ENCODE measurements around the gene RNF11. TPM values are rescaled to one million over a fixed set of nuclear protein-coding genes. Genes with fewer than 3 reads are reported as not detected.

Gene RNF11
- total RNA-seq, 1 donor from 2014 or later: 83.6 TPM

DNA sequence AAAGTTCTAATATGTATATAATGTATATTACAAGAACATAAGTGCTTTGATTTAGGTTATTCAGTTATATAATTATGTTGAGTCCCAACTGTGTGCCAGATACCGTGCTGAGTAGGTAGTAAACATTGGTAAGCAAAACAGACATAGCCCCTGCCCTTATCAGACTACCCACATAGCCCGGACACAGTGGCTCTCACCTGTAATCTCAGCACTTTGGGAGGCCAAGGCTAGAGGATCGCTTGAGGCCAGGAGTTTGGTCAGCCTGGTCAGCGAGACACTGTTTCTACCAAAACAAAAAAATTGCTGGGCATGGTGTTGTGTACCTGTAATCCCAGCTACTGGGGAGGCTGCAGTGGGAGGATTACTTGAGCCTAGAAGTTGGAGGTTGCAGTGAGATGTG is 30.7 kb downstream of the RNF11 start:
- H3K9me3 ChIP-seq: no peaks in the 10 kb centered on the region
- ATAC-seq (no peak), DNase-seq (no peak)
- no peak for TF ChIP-seq CTCF (IDR thresholded peaks at IDR 0.05)
- peaks cover 20% of the 10 kb centered on the region for H3K36me3 ChIP-seq
- H3K27me3 ChIP-seq (ENCODE audit: low read depth): no peaks in the 10 kb centered on the region
- no peak overlapping the region for H3K27ac ChIP-seq
- H3K4me3 ChIP-seq: no peak overlapping the region
- H3K4me1 ChIP-seq: peaks cover 57% of the 10 kb centered on the region
- intact Hi-C loops (cut with DNase I): no loop called here

GRCh38 chr1:51268634-51269033 is 32.6 kb downstream of the RNF11 start:
- intact Hi-C loops (cut with DNase I): no loop called here
- no peak overlapping the region for H3K27ac ChIP-seq
- DNase-seq (no peak), ATAC-seq (no peak)
- no peak overlapping the region for H3K4me3 ChIP-seq
- peaks cover 29% of the 10 kb centered on the region for H3K36me3 ChIP-seq
- H3K4me1 ChIP-seq: peaks cover 45% of the 10 kb centered on the region
- no peaks in the 10 kb centered on the region for H3K27me3 ChIP-seq (ENCODE audit: low read depth)
- H3K9me3 ChIP-seq: no peaks in the 10 kb centered on the region
- TF ChIP-seq CTCF (IDR thresholded peaks at IDR 0.05): no peak

DNA sequence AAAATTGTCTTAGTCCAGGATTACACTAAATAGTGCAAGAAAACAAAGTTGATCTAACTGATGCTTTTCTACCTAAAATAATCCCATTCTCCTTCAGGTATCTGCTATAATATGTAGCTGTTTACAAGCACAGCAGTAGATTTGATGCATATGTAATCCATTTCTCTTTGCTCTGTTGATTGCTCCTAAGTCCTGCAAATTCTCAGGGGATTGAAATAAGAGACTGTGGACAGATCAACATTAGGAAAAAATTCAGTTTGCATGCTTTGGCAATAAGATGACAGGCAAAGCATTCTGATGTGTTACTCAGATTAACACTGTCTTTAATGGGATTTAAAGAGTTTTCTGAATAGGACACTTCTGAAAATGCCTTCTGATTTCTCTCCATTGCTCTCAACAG is 34.7 kb downstream of the RNF11 start:
- intact Hi-C loops (cut with DNase I): no loop called here
- H3K27ac ChIP-seq: no peak overlapping the region
- H3K4me3 ChIP-seq: no peak overlapping the region
- H3K4me1 ChIP-seq: peaks cover 25% of the 10 kb centered on the region
- H3K9me3 ChIP-seq: no peaks in the 10 kb centered on the region
- no peak for ATAC-seq
- no peaks in the 10 kb centered on the region for H3K27me3 ChIP-seq (ENCODE audit: low read depth)
- no peak for DNase-seq
- TF ChIP-seq CTCF (IDR thresholded peaks at IDR 0.05): no peak
- H3K36me3 ChIP-seq: peaks cover 38% of the 10 kb centered on the region

DNA sequence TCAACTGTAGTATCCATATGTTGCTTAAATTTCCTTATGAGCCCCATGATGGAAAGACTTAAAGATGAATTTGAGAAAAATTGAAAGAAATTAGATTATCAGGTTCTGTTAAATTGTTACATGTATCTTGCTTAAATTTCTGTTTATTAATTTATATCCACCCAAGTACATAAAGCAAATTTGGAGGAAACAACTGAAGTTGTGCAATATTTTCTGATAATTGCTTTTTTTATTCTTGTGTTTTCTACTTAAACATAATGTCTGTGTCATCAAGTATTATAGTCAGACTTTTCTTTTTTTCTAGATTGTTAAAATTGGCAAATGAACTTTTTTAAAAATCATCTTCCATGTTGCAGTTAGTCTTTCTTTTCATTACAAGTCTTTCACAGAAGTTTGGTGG is 36.8 kb downstream of the RNF11 start:
- Histone ChIP-seq H3K4me3 (no peak overlapping the region), H3K36me3 (peaks cover 49% of the 10 kb centered on the region), H3K4me1 (peaks cover 10% of the 10 kb centered on the region), H3K27me3 (ENCODE audit: low read depth) (no peaks in the 10 kb centered on the region), H3K9me3 (no peaks in the 10 kb centered on the region), H3K27ac (no peak overlapping the region)
- ATAC-seq (no peak), DNase-seq (no peak)
- intact Hi-C loops (cut with DNase I): no loop called here
- TF ChIP-seq CTCF (IDR thresholded peaks at IDR 0.05): no peak

DNA sequence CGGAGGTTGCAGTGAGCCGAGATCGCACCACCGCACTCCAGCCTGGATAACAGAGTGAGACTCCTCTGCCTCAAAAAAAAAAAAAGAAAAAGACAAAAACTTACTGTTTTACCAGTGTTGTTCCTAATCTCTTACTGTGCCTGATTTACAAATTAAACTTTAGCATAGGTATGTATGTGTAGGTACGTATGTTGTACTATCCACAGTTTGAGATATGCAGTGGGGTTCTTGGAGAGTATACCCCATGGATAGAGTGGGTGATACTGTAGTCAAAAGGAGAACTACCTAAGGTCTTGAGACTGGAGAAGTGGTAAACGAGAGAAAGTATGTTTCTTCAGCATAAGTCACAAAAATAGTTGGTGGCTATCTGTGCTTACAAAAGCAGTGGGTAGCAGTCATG is 38.6 kb downstream of the RNF11 start:
- H3K9me3 ChIP-seq: no peaks in the 10 kb centered on the region
- intact Hi-C loops (cut with DNase I): no loop called here
- no peak overlapping the region for H3K4me3 ChIP-seq
- H3K36me3 ChIP-seq: peaks cover 49% of the 10 kb centered on the region
- H3K27ac ChIP-seq: no peak overlapping the region
- no peak for ATAC-seq
- no peaks in the 10 kb centered on the region for H3K4me1 ChIP-seq
- TF ChIP-seq CTCF (IDR thresholded peaks at IDR 0.05): no peak
- no peak for DNase-seq
- H3K27me3 ChIP-seq (ENCODE audit: low read depth): no peaks in the 10 kb centered on the region

- no peaks in the 10 kb centered on the region for H3K4me1 ChIP-seq
- H3K27ac ChIP-seq: no peak overlapping the region
- no peak for TF ChIP-seq CTCF (IDR thresholded peaks at IDR 0.05)
- intact Hi-C loops (cut with DNase I): no loop called here
- no peaks in the 10 kb centered on the region for H3K27me3 ChIP-seq (ENCODE audit: low read depth)
- H3K4me3 ChIP-seq: no peak overlapping the region
- no peaks in the 10 kb centered on the region for H3K9me3 ChIP-seq
- H3K36me3 ChIP-seq: peaks cover 34% of the 10 kb centered on the region
- no peak for DNase-seq
- no peak for ATAC-seq
Measured at GRCh38 chr1:51276286-51276685, 40.2 kb downstream of the RNF11 start.

All from lower lobe of right lung (tissue), 2 donors.